Osteoblast (primary cell): Measurements from ENCODE around the gene NEUROG3. TPM values are rescaled to one million over a fixed set of nuclear protein-coding genes. Genes with fewer than 3 reads are reported as not detected.

Experiments
- DNase-seq: peaks from one replicate; pipeline ENCODE4 v3.0.0; 2011; ENCODE audit warnings: low spot score, mixed read lengths; ENCODE audit not compliant: insufficient read length; ENCODE audit errors: missing footprints
- H2AFZ ChIP-seq: 2 replicates; pipeline ENCODE4 v1.6.0; 2011; ENCODE audit warnings: mild to moderate bottlenecking, low read length
- H3K27ac ChIP-seq: 2 replicates; pipeline ENCODE4 v1.5.1; 2011; ENCODE audit warnings: mild to moderate bottlenecking, low read depth, low read length, moderate library complexity
- H3K27me3 ChIP-seq: 2 replicates; pipeline ENCODE4 v1.6.0; 2012; ENCODE audit warnings: mild to moderate bottlenecking, control low read depth, inconsistent platforms, low read length, moderate library complexity; ENCODE audit not compliant: insufficient read depth
- H3K36me3 ChIP-seq: 2 replicates; pipeline ENCODE4 v1.5.1; 2011; ENCODE audit warnings: mild to moderate bottlenecking, low read length, control low read depth, moderate library complexity; ENCODE audit not compliant: insufficient read depth
- H3K4me1 ChIP-seq: 2 replicates; pipeline ENCODE4 v1.5.1; 2011; ENCODE audit warnings: mild to moderate bottlenecking, low read length, control low read depth, moderate library complexity; ENCODE audit not compliant: insufficient read depth
- H3K4me2 ChIP-seq: 2 replicates; pipeline ENCODE4 v1.6.0; 2011; ENCODE audit warnings: mild to moderate bottlenecking, low read length; ENCODE audit not compliant: insufficient read depth
- H3K4me3 ChIP-seq: fragments of 200-600 bp; sonication (generic); 3 replicates; pipeline ENCODE4 v1.5.1; 2012; ENCODE audit warnings: mild to moderate bottlenecking, low read length, inconsistent platforms; ENCODE audit not compliant: insufficient read depth
- H3K79me2 ChIP-seq: 2 replicates; pipeline ENCODE4 v1.6.0; 2012; ENCODE audit warnings: mild to moderate bottlenecking, low read length, control low read depth, inconsistent platforms; ENCODE audit not compliant: insufficient read depth
- H3K9me3 ChIP-seq: 2 replicates; pipeline ENCODE4 v1.5.1; 2011; ENCODE audit warnings: low read depth, low read length, control low read depth
- H4K20me1 ChIP-seq: 2 replicates; pipeline ENCODE4 v1.6.0; 2012; ENCODE audit warnings: mild to moderate bottlenecking, low read length, control low read depth; ENCODE audit not compliant: insufficient read depth
- CTCF ChIP-seq: IDR thresholded peaks from 2 replicates; pipeline ENCODE4 v1.5.1; 2011; ENCODE audit warnings: mild to moderate bottlenecking, low read depth, low read length, moderate library complexity; ENCODE audit errors: extremely low read depth
- total RNA-seq: library from RNA; depleted of rRNA; stranded (reverse); fragments of >200 nt; gene quantifications from 2 replicates; pipeline ENCODE4 v1.2.3, GENCODE V29; 2012

The NEUROG3 gene
- total RNA-seq, 1 donor = not detected

DNA sequence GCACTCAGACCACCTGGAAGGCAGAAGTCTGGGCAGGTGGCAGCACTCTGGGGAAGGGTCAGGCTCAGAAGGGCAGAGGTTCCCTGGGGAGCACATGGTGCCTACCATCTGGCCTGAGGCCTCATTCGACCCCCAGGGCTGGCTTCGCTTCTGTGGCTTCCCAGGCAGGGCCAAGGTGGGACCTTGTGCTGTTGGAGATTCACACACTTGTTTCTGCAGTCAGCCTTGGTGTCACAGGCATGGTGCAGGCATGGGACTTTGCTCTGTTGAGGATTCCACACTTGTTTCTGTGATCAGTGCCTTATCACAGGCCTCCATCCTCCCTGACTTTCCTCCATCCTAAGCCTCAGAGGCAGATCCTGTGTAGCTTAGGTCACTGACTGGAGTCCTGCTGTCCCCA lies 45.5 kb upstream of the NEUROG3 start:
- Histone ChIP-seq H3K4me1 (no peaks in the 10 kb centered on the region), H3K27ac (no peak overlapping the region), H3K4me2 (no peak overlapping the region), H4K20me1 (no peaks in the 10 kb centered on the region), H3K27me3 (peaks cover 20% of the 10 kb centered on the region), H3K79me2 (no peaks in the 10 kb centered on the region), H2AFZ (no peak overlapping the region), H3K9me3 (no peaks in the 10 kb centered on the region), H3K4me3 (no peak overlapping the region), H3K36me3 (no peaks in the 10 kb centered on the region)
- no peak for TF ChIP-seq CTCF
- no peak for DNase-seq

DNA sequence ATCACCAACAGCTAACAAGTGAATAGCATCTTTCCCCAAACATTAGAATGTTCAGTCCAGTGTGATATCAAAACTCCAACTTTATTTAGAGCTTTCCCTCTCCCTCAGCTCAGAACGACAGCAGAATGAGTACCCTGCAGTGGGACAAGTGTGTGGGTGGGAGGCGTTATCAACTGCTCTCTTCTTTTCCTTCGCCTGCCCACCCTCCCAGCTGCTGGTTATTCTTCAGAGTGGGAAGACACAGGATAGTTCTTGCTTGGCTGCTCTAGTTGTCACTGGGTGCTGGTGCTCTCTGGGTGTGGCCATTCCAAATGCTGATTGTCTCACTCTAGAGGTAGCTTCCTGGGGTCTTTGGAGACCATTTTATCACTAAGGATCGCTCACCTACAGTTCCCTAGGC lies 43.1 kb upstream of the NEUROG3 start:
- H3K27ac ChIP-seq = no peak overlapping the region

GRCh38 chr10:69614130-69614529 lies 40.9 kb upstream of the NEUROG3 start:
- no peak overlapping the region for H3K4me2 ChIP-seq
- H3K4me1 ChIP-seq = no peaks in the 10 kb centered on the region
- no peak overlapping the region for H3K27ac ChIP-seq
- no peak for DNase-seq
- H3K79me2 ChIP-seq = no peaks in the 10 kb centered on the region
- H3K9me3 ChIP-seq = no peaks in the 10 kb centered on the region
- H2AFZ ChIP-seq = no peak overlapping the region
- no peaks in the 10 kb centered on the region for H3K36me3 ChIP-seq
- no peak for TF ChIP-seq CTCF
- H3K4me3 ChIP-seq = no peak overlapping the region
- H4K20me1 ChIP-seq = no peaks in the 10 kb centered on the region
- H3K27me3 ChIP-seq = peaks cover 7% of the 10 kb centered on the region

More for the DNA sequence above, 43.1 kb upstream of the NEUROG3 start:
- Histone ChIP-seq H4K20me1 (no peaks in the 10 kb centered on the region), H3K4me2 (no peak overlapping the region), H3K36me3 (no peaks in the 10 kb centered on the region), H3K4me3 (no peak overlapping the region), H3K4me1 (no peaks in the 10 kb centered on the region), H3K27me3 (peaks cover 18% of the 10 kb centered on the region), H3K9me3 (no peaks in the 10 kb centered on the region), H3K79me2 (no peaks in the 10 kb centered on the region), H2AFZ (no peak overlapping the region)
- DNase-seq = no peak
- TF ChIP-seq CTCF = no peak

DNA sequence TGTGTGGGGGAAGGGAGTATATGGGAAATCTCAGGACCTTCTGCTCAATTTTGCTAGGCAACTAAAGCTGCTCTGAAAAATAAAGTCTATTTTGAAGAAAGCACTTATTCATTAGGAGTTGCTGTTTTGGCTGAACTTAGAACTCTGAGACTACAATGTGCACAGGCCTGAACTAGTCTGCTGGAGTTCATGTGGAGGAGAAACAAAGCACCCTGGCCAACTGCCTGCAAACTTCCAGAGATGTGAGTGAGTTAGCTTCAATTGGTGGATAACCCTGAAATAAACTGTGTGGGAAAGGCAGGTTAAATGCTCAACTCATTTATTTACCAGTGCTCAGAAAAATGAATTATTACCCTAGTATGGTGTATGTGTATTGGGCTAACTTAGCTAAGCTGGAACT lies 39.5 kb upstream of the NEUROG3 start:
- no peak for TF ChIP-seq CTCF
- DNase-seq = peak; percentile 18
- H3K4me2 ChIP-seq = no peak overlapping the region

More for the DNA sequence above, 39.5 kb upstream of the NEUROG3 start:
- H3K9me3 ChIP-seq = no peaks in the 10 kb centered on the region
- H3K79me2 ChIP-seq = no peaks in the 10 kb centered on the region
- no peaks in the 10 kb centered on the region for H3K4me1 ChIP-seq
- H3K4me3 ChIP-seq = no peak overlapping the region
- no peaks in the 10 kb centered on the region for H4K20me1 ChIP-seq
- no peaks in the 10 kb centered on the region for H3K36me3 ChIP-seq
- no peak overlapping the region for H3K27ac ChIP-seq
- peaks cover 7% of the 10 kb centered on the region for H3K27me3 ChIP-seq
- H2AFZ ChIP-seq = no peak overlapping the region
